ENCODE data around the gene CALD1.

- TF ChIP-seq AFF4 (CRISPR knock-in tag; IDR thresholded peaks at IDR 0.05; ENCODE audit: borderline replicate concordance) (no peak), CTCF (IDR thresholded peaks at IDR 0.05) (no peak), HMGXB4 (CRISPR knock-in tag; IDR thresholded peaks at IDR 0.05) (no peak), ZBTB21 (CRISPR knock-in tag; IDR thresholded peaks at IDR 0.05; ENCODE audit: borderline replicate concordance) (no peak), E2F4 (CRISPR knock-in tag; IDR thresholded peaks at IDR 0.05; ENCODE audit: borderline replicate concordance, low read depth) (no peak)
These were observed 4.0 kb downstream of the CALD1 start for GRCh38 chr7:134783294-134784069.

All from WTC11 (cell line).